PC-9 (cell line): ENCODE results near the gene AKNAD1. TPM values are rescaled to one million over a fixed set of nuclear protein-coding genes. Genes with fewer than 3 reads are reported as not detected.

Experiments
- BruUV-seq: library from RNA; stranded (reverse); fragments of 400-500 nt; replicated peaks from 2 replicates; lab custom pipeline; 2021; lab: Mats Ljungman, UMichigan
- CTCF ChIA-PET: fragments of 300-600 bp; sonication (Branson Sonifier 250); formaldehyde crosslinking; loops from one replicate; lab custom pipeline; 2022; ENCODE audit warnings: antibody characterized with exemption; lab: Charles Lee
- POLR2A ChIA-PET: fragments of 300-600 bp; sonication (Branson Sonifier 250); formaldehyde crosslinking; loops from one replicate; lab custom pipeline; 2022; ENCODE audit warnings: antibody characterized with exemption; ENCODE audit not compliant: unreplicated experiment; lab: Charles Lee
- DNase-seq, 2 experiments: peaks; one replicate each; pipeline versions ENCODE4 v3.0.0 to v3.0.0-alpha.2; 2015 to 2022; ENCODE audit warnings: mixed read lengths in 1 of 2
- H2AFZ ChIP-seq: fragments of 200-600 bp; sonication (generic); 2 replicates; pipeline ENCODE4 v1.8.1; 2017; ENCODE audit warnings: antibody characterized with exemption
- H3F3A ChIP-seq: fragments of 200-600 bp; sonication (generic); 2 replicates; pipeline ENCODE4 v1.8.1; 2017; ENCODE audit warnings: antibody characterized with exemption, mild to moderate bottlenecking, low read depth; ENCODE audit not compliant: insufficient read depth
- H3K27ac ChIP-seq: fragments of 200-600 bp; sonication (generic); 2 replicates; pipeline ENCODE4 v1.6.1; 2016; ENCODE audit warnings: mixed run types
- H3K27me3 ChIP-seq: fragments of 200-600 bp; sonication (generic); 2 replicates; pipeline ENCODE4 v1.6.1; 2016; ENCODE audit warnings: low read depth, mixed run types; ENCODE audit not compliant: insufficient read depth
- H3K36me3 ChIP-seq: fragments of 200-600 bp; sonication (generic); 2 replicates; pipeline ENCODE4 v1.6.1; 2016; ENCODE audit warnings: low read depth, mixed run types
- H3K4me1 ChIP-seq: fragments of 200-600 bp; sonication (generic); replicated peaks from 2 replicates; pipeline ENCODE4 v1.6.1; 2016; ENCODE audit warnings: mixed run types; ENCODE audit not compliant: insufficient read depth
- H3K4me2 ChIP-seq: fragments of 200-600 bp; sonication (generic); 2 replicates; pipeline ENCODE4 v1.6.1; 2017; ENCODE audit warnings: mixed run types
- H3K4me3 ChIP-seq: fragments of 200-600 bp; sonication (generic); 2 replicates; pipeline ENCODE4 v1.6.1; 2016; ENCODE audit warnings: mixed run types
- H3K79me2 ChIP-seq: fragments of 200-600 bp; sonication (generic); 2 replicates; pipeline ENCODE4 v1.6.1; 2017; ENCODE audit warnings: low read depth, mixed run types
- H3K9me2 ChIP-seq: fragments of 200-600 bp; sonication (generic); 2 replicates; pipeline ENCODE4 v1.8.1; 2017; ENCODE audit warnings: mild to moderate bottlenecking; ENCODE audit not compliant: insufficient read depth
- H3K9me3 ChIP-seq: fragments of 200-600 bp; sonication (generic); 2 replicates; pipeline ENCODE4 v1.8.1; 2016; ENCODE audit warnings: low read depth; ENCODE audit not compliant: insufficient read depth
- H4K20me1 ChIP-seq: fragments of 200-600 bp; sonication (generic); 2 replicates; pipeline ENCODE4 v1.8.1; 2017; ENCODE audit not compliant: insufficient read depth
- EZH2 ChIP-seq: fragments of 200-600 bp; sonication (generic); IDR thresholded peaks from 2 replicates; pipeline ENCODE4 v1.8.0; 2017; ENCODE audit warnings: antibody characterized with exemption, low read depth
- intact Hi-C: fragments of 100-400 bp; cut with micrococcal nuclease; formaldehyde crosslinking; loops from one replicate; pipeline ENCODE4 v1.10.0; 2022; ENCODE audit not compliant: unreplicated experiment
- total RNA-seq: library from RNA; stranded (reverse); gene quantifications from 2 replicates; pipeline ENCODE4 v1.2.3, GENCODE V29; 2021
- TF ChIP-seq, protein P1 (sequence below): fragments of 200-600 bp; sonication (generic); conservative IDR thresholded peaks from 2 replicates; pipeline ENCODE4 v1.6.1; 2017; ENCODE audit warnings: mixed run types, antibody characterized with exemption, mild to moderate bottlenecking, moderate library complexity

Gene AKNAD1
- total RNA-seq, 1 experiment from 2014 or later: not detected

DNA sequence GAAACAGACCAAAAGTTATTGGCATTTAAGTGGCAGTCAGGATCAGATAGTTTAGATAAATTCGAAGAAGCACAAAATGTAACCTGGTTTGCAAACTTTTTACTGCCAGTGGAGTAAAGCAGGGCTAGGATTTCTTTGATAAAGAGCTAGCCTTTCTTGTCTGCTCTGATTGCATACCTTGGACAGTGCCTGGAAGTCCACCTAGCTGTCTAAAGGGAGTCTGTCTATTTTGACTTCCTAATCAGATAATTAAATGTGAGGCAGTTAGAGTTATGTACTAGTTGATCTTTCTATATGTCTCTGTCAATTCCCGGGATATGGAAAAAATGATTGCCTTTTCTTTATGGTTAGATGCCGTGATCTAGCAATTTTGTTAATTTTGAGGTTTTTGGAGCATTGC lies 24.0 kb upstream of the AKNAD1 start:
- no TSS peak for BruUV-seq
- Histone ChIP-seq H3K79me2 (peaks cover 82% of the 10 kb centered on the region), H3K4me2 (peak overlapping the region; percentile 37), H2AFZ (no peak overlapping the region), H3K9me3 (no peaks in the 10 kb centered on the region), H3K4me3 (no peak overlapping the region; the same call in 1 of the 2 replicates), H4K20me1 (no peaks in the 10 kb centered on the region), H3K27me3 (no peaks in the 10 kb centered on the region), H3K4me1 (peaks cover 44% of the 10 kb centered on the region), H3K27ac (peak overlapping the region; percentile 56), H3F3A (peaks cover 17% of the 10 kb centered on the region), H3K9me2 (no peaks in the 10 kb centered on the region), H3K36me3 (0 out of 2 replicates have a peak, but pooled peaks cover 5% of the 10 kb centered on the region)
- ChIA-PET POLR2A (no interaction called here), CTCF (interaction anchor here (0.5 to 0.6 kb wide), 3 partner anchors 36 to 238 kb away, joined by 3 read pairs; no protein-coding TSS in a partner anchor)
- intact Hi-C loops: no loop called here
- TF ChIP-seq EZH2: no peak
- TF ChIP-seq, protein P1, sequence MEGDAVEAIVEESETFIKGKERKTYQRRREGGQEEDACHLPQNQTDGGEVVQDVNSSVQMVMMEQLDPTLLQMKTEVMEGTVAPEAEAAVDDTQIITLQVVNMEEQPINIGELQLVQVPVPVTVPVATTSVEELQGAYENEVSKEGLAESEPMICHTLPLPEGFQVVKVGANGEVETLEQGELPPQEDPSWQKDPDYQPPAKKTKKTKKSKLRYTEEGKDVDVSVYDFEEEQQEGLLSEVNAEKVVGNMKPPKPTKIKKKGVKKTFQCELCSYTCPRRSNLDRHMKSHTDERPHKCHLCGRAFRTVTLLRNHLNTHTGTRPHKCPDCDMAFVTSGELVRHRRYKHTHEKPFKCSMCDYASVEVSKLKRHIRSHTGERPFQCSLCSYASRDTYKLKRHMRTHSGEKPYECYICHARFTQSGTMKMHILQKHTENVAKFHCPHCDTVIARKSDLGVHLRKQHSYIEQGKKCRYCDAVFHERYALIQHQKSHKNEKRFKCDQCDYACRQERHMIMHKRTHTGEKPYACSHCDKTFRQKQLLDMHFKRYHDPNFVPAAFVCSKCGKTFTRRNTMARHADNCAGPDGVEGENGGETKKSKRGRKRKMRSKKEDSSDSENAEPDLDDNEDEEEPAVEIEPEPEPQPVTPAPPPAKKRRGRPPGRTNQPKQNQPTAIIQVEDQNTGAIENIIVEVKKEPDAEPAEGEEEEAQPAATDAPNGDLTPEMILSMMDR: no peak
- peak in 1 of 2 experiments; percentile 38 for DNase-seq

DNA sequence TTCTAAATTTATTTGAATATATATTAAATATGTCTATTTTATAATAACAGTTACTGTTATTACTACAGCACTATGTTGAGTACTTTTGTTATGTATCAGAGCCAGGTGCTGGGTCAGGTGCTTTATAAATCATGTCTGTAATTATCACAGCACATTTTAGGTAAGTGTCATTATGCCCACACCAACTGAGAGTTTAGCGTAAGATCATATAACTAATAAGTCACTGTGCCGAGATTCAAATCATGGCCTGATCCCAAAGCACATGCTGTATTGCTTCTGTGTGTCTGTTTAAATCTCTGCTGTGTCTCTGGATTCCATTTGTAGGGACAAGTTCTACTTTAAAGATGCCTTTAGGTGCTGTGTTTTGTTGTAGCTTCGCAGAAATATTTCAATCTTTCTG lies 21.8 kb upstream of the AKNAD1 start:
- peaks cover 44% of the 10 kb centered on the region for H3K4me1 ChIP-seq
- no peak for TF ChIP-seq EZH2
- TF ChIP-seq, protein P1: no peak
- H3K9me2 ChIP-seq: no peaks in the 10 kb centered on the region
- H2AFZ ChIP-seq: no peak overlapping the region
- H3K36me3 ChIP-seq: no peaks in the 10 kb centered on the region
- H3K4me3 ChIP-seq: peak overlapping the region; percentile 82; the same call in 1 of the 2 replicates
- intact Hi-C loops: no loop called here
- DNase-seq: no peak
- ChIA-PET POLR2A (interaction anchor here (0.6 kb wide), 1 partner anchor 13 kb away, joined by 10 read pairs; no protein-coding TSS in a partner anchor), CTCF (no interaction called here)
- BruUV-seq: no TSS peak
- H3K4me2 ChIP-seq: peak overlapping the region; percentile 95
- H3K9me3 ChIP-seq: no peaks in the 10 kb centered on the region
- H4K20me1 ChIP-seq: no peaks in the 10 kb centered on the region
- no peaks in the 10 kb centered on the region for H3K27me3 ChIP-seq
- peaks cover 67% of the 10 kb centered on the region for H3K79me2 ChIP-seq
- no peak overlapping the region for H3K27ac ChIP-seq
- peaks cover 17% of the 10 kb centered on the region for H3F3A ChIP-seq

DNA sequence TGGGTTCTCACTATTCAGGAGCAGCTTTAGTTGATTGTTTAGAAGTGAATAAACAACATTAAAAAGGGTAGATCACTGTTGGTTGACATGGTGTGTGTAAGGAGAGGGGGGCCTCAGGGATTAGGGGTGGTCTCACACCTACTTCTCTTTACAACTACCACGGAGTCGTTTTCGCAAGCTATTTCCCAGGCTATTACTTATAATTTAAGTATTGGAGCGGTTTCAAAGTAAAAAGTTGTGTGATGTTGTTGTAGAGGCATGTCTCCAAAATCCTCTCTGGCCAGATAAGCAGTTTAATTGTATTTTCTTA lies 21.2 kb upstream of the AKNAD1 start:
- Histone ChIP-seq H3K79me2 (peaks cover 61% of the 10 kb centered on the region), H4K20me1 (no peaks in the 10 kb centered on the region), H3K4me3 (peak overlapping the region; percentile 82), H3F3A (peaks cover 17% of the 10 kb centered on the region), H3K4me1 (peaks cover 44% of the 10 kb centered on the region), H3K9me3 (no peaks in the 10 kb centered on the region), H3K27me3 (no peaks in the 10 kb centered on the region), H3K4me2 (peak overlapping the region; percentile 95), H3K36me3 (no peaks in the 10 kb centered on the region), H2AFZ (peak overlapping the region; percentile 95), H3K9me2 (no peaks in the 10 kb centered on the region), H3K27ac (peak overlapping the region; percentile 31; the same call in 1 of the 2 replicates)
- DNase-seq: no peak
- TSS peak; percentile 57 for BruUV-seq
- CTCF ChIA-PET: no interaction called here
- POLR2A ChIA-PET: interaction anchor here (0.6 kb wide), 1 partner anchor 12 kb away, joined by 10 read pairs; no protein-coding TSS in a partner anchor
- no peak for TF ChIP-seq EZH2
- TF ChIP-seq, protein P1: no peak
- intact Hi-C loops: no loop called here
